PC-3 (cell line): ENCODE measurements around the gene PAMR1. TPM values are rescaled to one million over a fixed set of nuclear protein-coding genes. Genes with fewer than 3 reads are reported as not detected.

Experiments used
- ATAC-seq: fragments of 200-7000 bp; cut with Tn5 transposase; 2 replicates; pipeline ENCODE4 v1.9.1; 2020; ENCODE audit warnings: mild to moderate bottlenecking, moderate library complexity
- BruUV-seq: library from RNA; stranded (reverse); fragments of 400-500 nt; replicated peaks from 2 replicates; lab custom pipeline; 2021; lab: Mats Ljungman, UMichigan
- CTCF ChIA-PET: fragments of 300-600 bp; sonication (Branson Sonifier 250); formaldehyde crosslinking; loops from one replicate; lab custom pipeline; 2022; ENCODE audit warnings: antibody characterized with exemption; lab: Charles Lee
- POLR2A ChIA-PET: fragments of 300-600 bp; sonication (Branson Sonifier 250); formaldehyde crosslinking; loops from one replicate; lab custom pipeline; 2022; ENCODE audit warnings: antibody characterized with exemption; ENCODE audit not compliant: unreplicated experiment; lab: Charles Lee
- DNase-seq: peaks from one replicate; pipeline ENCODE4 v3.0.0-alpha.2; 2015
- H2AFZ ChIP-seq: fragments of 300-600 bp; sonication (generic); 2 replicates; pipeline ENCODE4 v1.6.0; 2016; ENCODE audit warnings: antibody characterized with exemption, low read length
- H3F3A ChIP-seq: fragments of 300-600 bp; sonication (generic); one replicate; pipeline ENCODE4 v1.6.0; 2017; ENCODE audit warnings: antibody characterized with exemption, low read length, control low read depth, mild to moderate bottlenecking; ENCODE audit not compliant: unreplicated experiment
- H3K27ac ChIP-seq: fragments of 300-600 bp; sonication (generic); 2 replicates; pipeline ENCODE4 v1.5.1; 2016; ENCODE audit warnings: mild to moderate bottlenecking, low read length
- H3K27me3 ChIP-seq: fragments of 300-600 bp; sonication (generic); 2 replicates; pipeline ENCODE4 v1.6.1; 2016; ENCODE audit warnings: low read length, mixed read lengths
- H3K36me3 ChIP-seq: fragments of 300-600 bp; sonication (generic); 2 replicates; pipeline ENCODE4 v1.6.1; 2016; ENCODE audit warnings: low read depth, mixed run types, low read length, mixed read lengths
- H3K4me1 ChIP-seq: fragments of 300-600 bp; sonication (generic); 2 replicates; pipeline ENCODE4 v1.5.1; 2016; ENCODE audit warnings: low read length; ENCODE audit not compliant: insufficient read depth
- H3K4me2 ChIP-seq: fragments of 300-600 bp; sonication (generic); 2 replicates; pipeline ENCODE4 v1.6.0; 2016; ENCODE audit warnings: low read length
- H3K4me3 ChIP-seq: fragments of 300-600 bp; sonication (generic); 2 replicates; pipeline ENCODE4 v1.5.1; 2016; ENCODE audit warnings: mild to moderate bottlenecking, low read length, mixed read lengths
- H3K79me2 ChIP-seq: fragments of 300-600 bp; sonication (generic); 2 replicates; pipeline ENCODE4 v1.6.1; 2017; ENCODE audit warnings: low read length, mixed read lengths
- H3K9ac ChIP-seq: fragments of 300-600 bp; sonication (generic); 2 replicates; pipeline ENCODE4 v1.6.0; 2016; ENCODE audit warnings: mild to moderate bottlenecking, low read length
- H3K9me2 ChIP-seq: fragments of 300-600 bp; sonication (generic); replicated peaks from 2 replicates; pipeline ENCODE4 v1.6.1; 2016; ENCODE audit warnings: mixed run types, low read length, mixed read lengths
- H3K9me3 ChIP-seq: fragments of 300-600 bp; sonication (generic); 2 replicates; pipeline ENCODE4 v1.6.1; 2016; ENCODE audit warnings: low read length, mixed read lengths
- H4K20me1 ChIP-seq: fragments of 300-600 bp; sonication (generic); 2 replicates; pipeline ENCODE4 v1.6.1; 2016; ENCODE audit warnings: low read length, mixed read lengths
- EZH2 ChIP-seq: fragments of 300-600 bp; sonication (generic); IDR thresholded peaks from one replicate; pipeline ENCODE4 v1.6.1; 2017; ENCODE audit warnings: antibody characterized with exemption, mild to moderate bottlenecking, low read length; ENCODE audit not compliant: unreplicated experiment
- EZH2phosphoT487 ChIP-seq: fragments of 300-600 bp; sonication (generic); IDR thresholded peaks from 2 replicates; pipeline ENCODE4 v1.6.1; 2018; ENCODE audit warnings: mild to moderate bottlenecking, antibody characterized with exemption, low read length, borderline replicate concordance
- intact Hi-C: fragments of 100-400 bp; cut with micrococcal nuclease; formaldehyde crosslinking; loops from 2 replicates; pipeline ENCODE4 v1.9.0; 2023
- total RNA-seq: library from RNA; depleted of rRNA; stranded (reverse); fragments of >200 nt; gene quantifications from 2 replicates; pipeline ENCODE4 v1.2.3, GENCODE V29; 2014
- TF ChIP-seq, protein P1 (sequence below): fragments of 300-600 bp; sonication (generic); conservative IDR thresholded peaks from 2 replicates; pipeline ENCODE4 v1.5.1; 2017; ENCODE audit warnings: antibody characterized with exemption, low read depth, mild to moderate bottlenecking, low read length

Gene PAMR1
- total RNA-seq, 1 experiment from 2014 or later, result not detected

DNA sequence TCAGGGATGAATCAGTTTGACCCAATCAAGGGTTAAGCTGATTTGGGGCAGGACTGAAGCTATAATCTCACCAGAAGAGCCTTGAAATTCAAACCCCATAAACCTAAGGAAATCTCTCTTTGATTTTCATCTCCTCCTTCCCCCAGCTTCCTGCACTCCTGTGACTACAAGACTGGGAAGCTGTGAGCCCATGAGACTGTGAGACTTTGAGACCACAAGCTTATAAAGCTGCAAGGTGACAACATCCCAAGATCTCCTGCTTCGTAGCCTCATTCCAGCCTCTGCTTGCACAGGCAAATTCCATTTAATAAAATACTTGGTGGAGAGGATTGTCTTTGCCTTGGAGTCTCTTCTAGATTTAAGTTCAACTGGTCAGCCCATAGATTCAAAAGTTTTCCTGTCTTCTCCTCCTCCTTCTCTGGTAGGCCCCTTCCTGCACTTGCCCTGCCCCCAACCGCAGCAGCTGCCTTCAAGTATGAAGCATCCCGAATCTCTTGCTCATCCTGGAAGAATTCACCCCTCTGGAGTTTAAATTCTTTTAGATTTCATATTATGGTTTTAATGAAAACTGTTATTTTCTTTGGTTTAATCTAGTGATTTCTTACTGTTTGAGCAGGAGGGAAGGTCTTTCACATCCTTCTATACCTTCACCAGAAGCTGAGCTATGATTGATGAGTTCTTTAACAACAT is 42.1 kb downstream of the PAMR1 start:
- no peak overlapping the region for H3K27ac ChIP-seq
- no peak for DNase-seq
- no peaks in the 10 kb centered on the region for H3K79me2 ChIP-seq
- H3F3A ChIP-seq, result peaks cover 7% of the 10 kb centered on the region
- no peak overlapping the region for H2AFZ ChIP-seq
- H3K4me3 ChIP-seq, result no peak overlapping the region
- no peak overlapping the region for H3K4me2 ChIP-seq
- intact Hi-C loops, result loop anchor here (10.0 kb wide), 2 partner anchors 312 to 558 kb away; no protein-coding TSS in a partner anchor
- no peaks in the 10 kb centered on the region for H3K9me2 ChIP-seq
- H3K27me3 ChIP-seq, result no peaks in the 10 kb centered on the region
- no peak for TF ChIP-seq EZH2phosphoT487
- TF ChIP-seq EZH2, result no peak
- TF ChIP-seq, protein P1, sequence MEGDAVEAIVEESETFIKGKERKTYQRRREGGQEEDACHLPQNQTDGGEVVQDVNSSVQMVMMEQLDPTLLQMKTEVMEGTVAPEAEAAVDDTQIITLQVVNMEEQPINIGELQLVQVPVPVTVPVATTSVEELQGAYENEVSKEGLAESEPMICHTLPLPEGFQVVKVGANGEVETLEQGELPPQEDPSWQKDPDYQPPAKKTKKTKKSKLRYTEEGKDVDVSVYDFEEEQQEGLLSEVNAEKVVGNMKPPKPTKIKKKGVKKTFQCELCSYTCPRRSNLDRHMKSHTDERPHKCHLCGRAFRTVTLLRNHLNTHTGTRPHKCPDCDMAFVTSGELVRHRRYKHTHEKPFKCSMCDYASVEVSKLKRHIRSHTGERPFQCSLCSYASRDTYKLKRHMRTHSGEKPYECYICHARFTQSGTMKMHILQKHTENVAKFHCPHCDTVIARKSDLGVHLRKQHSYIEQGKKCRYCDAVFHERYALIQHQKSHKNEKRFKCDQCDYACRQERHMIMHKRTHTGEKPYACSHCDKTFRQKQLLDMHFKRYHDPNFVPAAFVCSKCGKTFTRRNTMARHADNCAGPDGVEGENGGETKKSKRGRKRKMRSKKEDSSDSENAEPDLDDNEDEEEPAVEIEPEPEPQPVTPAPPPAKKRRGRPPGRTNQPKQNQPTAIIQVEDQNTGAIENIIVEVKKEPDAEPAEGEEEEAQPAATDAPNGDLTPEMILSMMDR, result no peak
- no peaks in the 10 kb centered on the region for H4K20me1 ChIP-seq
- no peak for ATAC-seq
- no peaks in the 10 kb centered on the region for H3K36me3 ChIP-seq
- ChIA-PET CTCF (no interaction called here), POLR2A (interaction anchor here (0.5 kb wide), 1 partner anchor 183 kb away, joined by 3 read pairs; no protein-coding TSS in a partner anchor)
- H3K9me3 ChIP-seq, result peaks cover 9% of the 10 kb centered on the region; the same call in 1 of the 2 replicates
- peaks cover 26% of the 10 kb centered on the region for H3K4me1 ChIP-seq
- H3K9ac ChIP-seq, result no peak overlapping the region
- BruUV-seq, result no TSS peak

DNA sequence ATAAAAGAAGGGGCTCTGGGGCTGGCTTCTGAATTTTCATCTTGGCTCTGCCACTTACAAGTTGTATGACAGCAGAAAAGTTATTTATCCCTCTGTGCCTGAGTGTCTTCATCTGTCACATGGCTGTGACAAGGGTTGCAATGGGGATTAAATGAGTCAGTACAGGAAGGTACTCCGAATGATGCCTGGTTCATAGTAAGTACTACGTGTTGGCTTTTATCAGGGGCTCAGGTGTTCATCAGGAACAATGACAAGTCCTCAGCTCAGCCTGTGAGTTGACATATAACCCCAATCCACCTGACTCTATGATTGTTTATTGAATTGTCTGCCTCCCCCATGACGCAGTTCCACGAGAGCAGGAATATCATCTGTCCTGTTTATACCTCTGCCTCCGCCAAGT is 45.7 kb downstream of the PAMR1 start:
- ATAC-seq (no peak), DNase-seq (no peak)
- BruUV-seq, result no TSS peak
- no peaks in the 10 kb centered on the region for H3K79me2 ChIP-seq
- no peaks in the 10 kb centered on the region for H3K9me2 ChIP-seq
- H3K4me2 ChIP-seq, result no peak overlapping the region
- H3K4me1 ChIP-seq, result peaks cover 11% of the 10 kb centered on the region
- TF ChIP-seq EZH2, result no peak
- no peak for TF ChIP-seq EZH2phosphoT487
- TF ChIP-seq, protein P1, result no peak
- no peaks in the 10 kb centered on the region for H3K36me3 ChIP-seq
- H4K20me1 ChIP-seq, result no peaks in the 10 kb centered on the region
- POLR2A ChIA-PET, result no interaction called here
- no peak overlapping the region for H2AFZ ChIP-seq
- no peaks in the 10 kb centered on the region for H3K27me3 ChIP-seq
- CTCF ChIA-PET, result no interaction called here
- peaks cover 2% of the 10 kb centered on the region for H3F3A ChIP-seq
- H3K27ac ChIP-seq, result no peak overlapping the region
- intact Hi-C loops, result loop anchor here (10.0 kb wide), 2 partner anchors 315 to 555 kb away; no protein-coding TSS in a partner anchor
- H3K9me3 ChIP-seq, result peaks cover 9% of the 10 kb centered on the region; the same call in 1 of the 2 replicates
- no peak overlapping the region for H3K4me3 ChIP-seq
- H3K9ac ChIP-seq, result no peak overlapping the region
